ENCODE data around the gene COLEC12. TPM values are rescaled to one million over a fixed set of nuclear protein-coding genes. Genes with fewer than 3 reads are reported as not detected.

COLEC12 gene
- total and polyA plus RNA-seq, 2 experiments from 2014 or later: 19.4 to 25.9 TPM

DNA sequence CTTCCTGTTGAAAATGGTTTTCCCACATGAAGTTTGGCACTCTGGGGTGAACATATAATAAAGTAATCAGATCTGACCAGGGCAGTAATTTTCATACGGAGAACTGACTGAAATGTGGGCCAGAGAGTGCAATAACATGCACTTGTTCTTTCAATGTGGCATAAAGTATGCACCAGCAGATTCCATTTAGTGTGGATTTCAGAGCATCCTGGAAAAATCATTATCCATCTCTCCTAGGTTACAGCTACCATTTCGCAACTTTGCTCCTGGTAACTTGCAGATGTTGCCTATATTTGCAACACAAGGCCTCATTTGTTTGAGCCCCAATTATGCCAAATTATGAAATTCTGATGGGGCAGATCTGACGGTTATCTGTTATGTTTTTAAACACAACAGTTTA lies 55.4 kb downstream of the COLEC12 start:
- no peak overlapping the region for H3K9ac ChIP-seq
- no peak overlapping the region for H3K4me3 ChIP-seq
- DNase-seq: no peak
- H3K27ac ChIP-seq: no peak overlapping the region
- in situ Hi-C loops (cut with MboI): no loop called here
- H2AFZ ChIP-seq: no peak overlapping the region
- TF ChIP-seq EZH2 (IDR thresholded peaks at IDR 0.05; ENCODE audit: insufficient read depth, poor library complexity, severe bottlenecking): no peak
- no peaks in the 10 kb centered on the region for H3K79me2 ChIP-seq (ENCODE audit: insufficient read depth)
- no peaks in the 10 kb centered on the region for H3F3A ChIP-seq (ENCODE audit: insufficient read depth)
- WGBS, 2 experiments (ENCODE audit: low coverage in 1 of 2, low lambda C conversion rate in 2 of 2, missing lambda C conversion rate in 2 of 2): 73 to 78% methylated on average over 3 of the region's 3 CpGs
- no peaks in the 10 kb centered on the region for H3K9me3 ChIP-seq (ENCODE audit: low read depth)
- peaks cover 4% of the 10 kb centered on the region for H3K4me1 ChIP-seq (ENCODE audit: insufficient read depth)
- H3K4me2 ChIP-seq (ENCODE audit: unreplicated experiment): no peak overlapping the region
- H3K36me3 ChIP-seq (ENCODE audit: low read depth): no peaks in the 10 kb centered on the region
- no peaks in the 10 kb centered on the region for H3K27me3 ChIP-seq (replicated peaks; ENCODE audit: insufficient read depth)
- no peaks in the 10 kb centered on the region for H4K20me1 ChIP-seq (ENCODE audit: insufficient read depth)
- H3K9me2 ChIP-seq (ENCODE audit: insufficient read depth): no peaks in the 10 kb centered on the region

DNA sequence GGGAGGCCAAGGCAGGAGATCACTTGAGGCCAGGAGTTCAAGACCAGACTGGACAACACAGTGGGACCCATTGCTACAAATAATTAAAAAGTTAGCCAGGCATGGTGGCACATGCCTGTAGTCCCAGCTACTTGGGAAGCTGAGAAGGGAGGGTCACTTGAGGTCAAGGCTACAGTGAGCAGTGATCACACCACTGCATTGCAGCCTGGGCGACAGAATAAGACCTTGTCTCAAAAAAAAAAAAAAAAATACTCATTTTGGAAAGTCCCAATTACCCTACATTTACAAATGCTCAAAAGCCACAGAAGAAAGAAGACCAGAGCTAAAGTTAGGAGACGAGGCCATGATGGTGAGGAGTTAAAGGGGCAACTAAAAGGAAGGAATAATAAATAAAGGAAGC lies 61.9 kb downstream of the COLEC12 start:
- no peak for TF ChIP-seq EZH2 (IDR thresholded peaks at IDR 0.05; ENCODE audit: insufficient read depth, poor library complexity, severe bottlenecking)
- TF ChIP-seq EZH2phosphoT487 (IDR thresholded peaks at IDR 0.05; ENCODE audit: insufficient read depth, low read depth): no peak
- Histone ChIP-seq H3K9me3 (ENCODE audit: low read depth) (no peaks in the 10 kb centered on the region), H3K79me2 (ENCODE audit: insufficient read depth) (no peaks in the 10 kb centered on the region), H3K27ac (no peak overlapping the region), H3K4me2 (ENCODE audit: unreplicated experiment) (no peak overlapping the region), H3K9ac (no peak overlapping the region), H3K4me3 (no peak overlapping the region), H4K20me1 (ENCODE audit: insufficient read depth) (no peaks in the 10 kb centered on the region), H3K36me3 (ENCODE audit: low read depth) (no peaks in the 10 kb centered on the region), H3F3A (ENCODE audit: insufficient read depth) (0 out of 2 replicates have a peak, but pooled peaks cover 8% of the 10 kb centered on the region), H3K27me3 (replicated peaks; ENCODE audit: insufficient read depth) (no peaks in the 10 kb centered on the region), H2AFZ (no peak overlapping the region), H3K4me1 (ENCODE audit: insufficient read depth) (peaks cover 15% of the 10 kb centered on the region), H3K9me2 (ENCODE audit: insufficient read depth) (no peaks in the 10 kb centered on the region)
- no peak for DNase-seq
- WGBS, 2 experiments (ENCODE audit: low coverage in 1 of 2, low lambda C conversion rate in 2 of 2, missing lambda C conversion rate in 2 of 2): 93 to 99% methylated on average over 2 of the region's 2 CpGs
- in situ Hi-C loops (cut with MboI): no loop called here

DNA sequence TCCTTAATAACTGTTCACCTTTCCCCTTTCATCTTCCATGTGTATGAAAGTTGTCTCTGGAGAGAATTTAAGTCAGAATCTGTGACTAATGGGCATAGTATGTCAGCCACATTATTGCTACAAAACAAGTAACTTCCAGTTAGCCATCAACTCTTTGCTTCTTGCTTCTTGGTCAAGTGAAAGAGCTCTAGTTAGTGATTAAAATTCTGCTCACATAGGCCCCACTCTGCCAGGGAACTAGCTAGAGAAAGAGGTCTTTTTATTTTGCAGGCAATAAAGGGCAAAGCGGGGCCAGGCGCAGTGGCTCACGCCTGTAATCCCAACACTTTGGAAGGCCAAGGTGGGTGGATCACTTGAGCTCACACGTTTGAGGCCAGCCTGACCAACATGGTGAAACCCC lies 64.6 kb downstream of the COLEC12 start:
- WGBS, 2 experiments (ENCODE audit: low coverage in 1 of 2, low lambda C conversion rate in 2 of 2, missing lambda C conversion rate in 2 of 2): 56 to 69% methylated on average over 4 of the region's 4 CpGs
- H3K27me3 ChIP-seq (replicated peaks; ENCODE audit: insufficient read depth): no peaks in the 10 kb centered on the region
- no peaks in the 10 kb centered on the region for H4K20me1 ChIP-seq (ENCODE audit: insufficient read depth)
- peaks cover 15% of the 10 kb centered on the region for H3K4me1 ChIP-seq (ENCODE audit: insufficient read depth)
- TF ChIP-seq EZH2phosphoT487 (IDR thresholded peaks at IDR 0.05; ENCODE audit: insufficient read depth, low read depth) (no peak), EZH2 (IDR thresholded peaks at IDR 0.05; ENCODE audit: insufficient read depth, poor library complexity, severe bottlenecking) (no peak)
- H3K36me3 ChIP-seq (ENCODE audit: low read depth): no peaks in the 10 kb centered on the region
- H3K9ac ChIP-seq: no peak overlapping the region
- no peak overlapping the region for H2AFZ ChIP-seq
- no peaks in the 10 kb centered on the region for H3K9me2 ChIP-seq (ENCODE audit: insufficient read depth)
- in situ Hi-C loops (cut with MboI): no loop called here
- DNase-seq: peak; percentile 57
- no peak overlapping the region for H3K4me3 ChIP-seq
- H3K79me2 ChIP-seq (ENCODE audit: insufficient read depth): no peaks in the 10 kb centered on the region
- H3F3A ChIP-seq (ENCODE audit: insufficient read depth): 0 out of 2 replicates have a peak, but pooled peaks cover 8% of the 10 kb centered on the region
- no peaks in the 10 kb centered on the region for H3K9me3 ChIP-seq (ENCODE audit: low read depth)
- H3K4me2 ChIP-seq (ENCODE audit: unreplicated experiment): no peak overlapping the region
- H3K27ac ChIP-seq: no peak overlapping the region

DNA sequence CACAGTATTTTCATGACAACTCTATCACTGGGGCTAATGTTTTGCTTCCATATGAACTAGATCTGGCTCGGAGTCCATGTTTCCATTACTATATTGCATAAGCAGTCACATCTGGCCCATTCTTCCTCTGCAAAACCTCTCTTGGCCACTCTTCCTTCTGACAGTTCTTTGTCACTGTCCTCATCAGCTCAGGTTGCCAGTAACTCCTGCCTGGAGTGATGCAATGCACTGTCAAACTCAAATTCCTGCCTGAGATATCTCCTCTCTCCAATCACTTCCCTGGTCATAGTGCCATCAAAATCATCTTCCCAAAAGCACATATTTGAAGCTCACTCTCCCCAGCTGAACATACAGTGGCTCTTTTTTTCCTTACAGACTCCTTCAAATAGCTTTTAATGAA lies 66.1 kb downstream of the COLEC12 start:
- Histone ChIP-seq H3K27me3 (replicated peaks; ENCODE audit: insufficient read depth) (no peaks in the 10 kb centered on the region), H3K4me2 (ENCODE audit: unreplicated experiment) (no peak overlapping the region), H3F3A (ENCODE audit: insufficient read depth) (0 out of 2 replicates have a peak, but pooled peaks cover 8% of the 10 kb centered on the region), H3K4me3 (no peak overlapping the region), H3K9ac (no peak overlapping the region), H4K20me1 (ENCODE audit: insufficient read depth) (no peaks in the 10 kb centered on the region), H3K9me2 (ENCODE audit: insufficient read depth) (no peaks in the 10 kb centered on the region), H3K79me2 (ENCODE audit: insufficient read depth) (no peaks in the 10 kb centered on the region), H3K4me1 (ENCODE audit: insufficient read depth) (peaks cover 15% of the 10 kb centered on the region), H3K36me3 (ENCODE audit: low read depth) (no peaks in the 10 kb centered on the region), H3K9me3 (ENCODE audit: low read depth) (no peaks in the 10 kb centered on the region), H3K27ac (no peak overlapping the region), H2AFZ (no peak overlapping the region)
- DNase-seq: peak; percentile 29
- TF ChIP-seq EZH2phosphoT487 (IDR thresholded peaks at IDR 0.05; ENCODE audit: insufficient read depth, low read depth): no peak
- TF ChIP-seq EZH2 (IDR thresholded peaks at IDR 0.05; ENCODE audit: insufficient read depth, poor library complexity, severe bottlenecking): no peak
- 0% methylated on average over 1 of the region's 1 CpG for WGBS, 2 experiments (ENCODE audit: low coverage in 1 of 2, low lambda C conversion rate in 2 of 2, missing lambda C conversion rate in 2 of 2)
- in situ Hi-C loops (cut with MboI): no loop called here

DNA sequence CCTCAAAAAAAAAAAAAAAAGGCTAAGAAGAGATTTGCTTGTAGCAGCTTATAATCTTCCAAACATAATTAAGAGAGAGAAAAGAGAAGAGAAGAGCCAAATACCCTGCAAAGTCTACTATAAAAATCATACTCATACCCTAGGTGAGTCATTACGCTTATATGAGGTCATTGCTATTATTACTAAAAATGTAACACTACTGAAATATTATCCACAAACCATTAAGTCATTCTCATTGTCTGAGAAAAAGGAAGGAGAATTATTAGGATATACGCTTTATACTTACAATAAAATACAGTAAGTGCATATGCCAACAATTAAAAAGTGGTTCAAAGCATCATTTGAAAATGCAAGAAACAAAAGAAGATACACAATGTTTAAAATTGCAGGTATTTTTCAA lies 66.5 kb downstream of the COLEC12 start:
- Histone ChIP-seq H3K79me2 (ENCODE audit: insufficient read depth) (no peaks in the 10 kb centered on the region), H3K9ac (no peak overlapping the region), H3K27me3 (replicated peaks; ENCODE audit: insufficient read depth) (no peaks in the 10 kb centered on the region), H3K4me1 (ENCODE audit: insufficient read depth) (peaks cover 15% of the 10 kb centered on the region), H3K27ac (no peak overlapping the region), H3K9me3 (ENCODE audit: low read depth) (no peaks in the 10 kb centered on the region), H3K4me3 (no peak overlapping the region), H3F3A (ENCODE audit: insufficient read depth) (peaks cover 9% of the 10 kb centered on the region; the same call in 1 of the 2 replicates), H3K9me2 (ENCODE audit: insufficient read depth) (no peaks in the 10 kb centered on the region), H3K4me2 (ENCODE audit: unreplicated experiment) (no peak overlapping the region), H2AFZ (no peak overlapping the region), H3K36me3 (ENCODE audit: low read depth) (no peaks in the 10 kb centered on the region), H4K20me1 (ENCODE audit: insufficient read depth) (no peaks in the 10 kb centered on the region)
- 92 to 94% methylated on average over 2 of the region's 2 CpGs for WGBS, 2 experiments (ENCODE audit: low coverage in 1 of 2, low lambda C conversion rate in 2 of 2, missing lambda C conversion rate in 2 of 2)
- peak; percentile 49 for DNase-seq
- TF ChIP-seq EZH2 (IDR thresholded peaks at IDR 0.05; ENCODE audit: insufficient read depth, poor library complexity, severe bottlenecking): no peak
- TF ChIP-seq EZH2phosphoT487 (IDR thresholded peaks at IDR 0.05; ENCODE audit: insufficient read depth, low read depth): no peak
- in situ Hi-C loops (cut with MboI): no loop called here

Data from GM23248 (cell line).